ENCODE measurements around the gene NDUFA8.

NDUFA8 gene

DNA sequence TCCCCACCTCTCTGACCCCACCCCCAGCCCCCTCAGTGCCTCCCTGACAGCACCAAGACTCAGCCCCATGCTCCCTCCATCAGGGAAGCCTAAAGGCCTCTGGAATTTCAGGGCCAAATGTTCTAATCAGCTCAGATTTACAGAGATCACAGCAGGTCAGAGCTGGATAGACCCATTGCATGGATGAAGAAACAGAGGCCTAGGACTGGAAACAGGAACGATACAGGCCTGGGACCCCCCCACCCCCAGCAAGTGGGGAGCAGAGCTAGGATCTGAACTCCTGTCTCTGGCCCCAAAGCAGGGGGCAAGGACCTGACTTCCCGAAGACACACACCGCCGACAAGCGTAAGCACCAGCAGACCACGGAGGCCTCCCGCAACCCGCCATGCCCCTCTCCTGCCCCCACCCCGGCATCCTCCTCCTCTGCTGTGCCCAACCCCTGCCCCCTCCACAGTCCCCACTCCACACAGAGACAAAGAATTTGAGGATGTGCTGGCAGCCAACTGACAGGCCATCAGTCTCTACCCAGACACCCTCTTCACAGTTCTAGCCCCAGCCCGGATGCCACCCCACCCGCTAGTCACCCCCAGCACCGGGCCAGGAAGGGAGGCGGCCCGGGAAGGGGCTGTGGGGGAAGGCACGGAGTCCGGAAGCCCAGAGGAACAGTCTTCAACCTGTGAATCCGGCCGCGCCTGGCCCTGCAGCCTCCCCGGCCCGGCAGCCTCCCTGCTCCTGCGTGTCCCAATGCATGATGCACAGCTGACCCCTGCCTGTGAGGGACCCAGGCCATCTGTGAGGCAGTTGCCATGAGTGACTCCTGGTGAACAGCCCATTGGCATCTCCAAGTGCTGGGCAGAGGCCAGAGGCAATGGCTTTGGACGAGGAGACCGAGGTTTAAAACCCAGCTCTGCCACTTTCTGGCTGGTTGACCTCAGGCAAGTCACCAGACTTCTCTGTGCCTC, 31.3 kb downstream of the NDUFA8 start:
- H3K4me3 ChIP-seq (ENCODE audit: control insufficient read depth, low read depth, low read length), result no peak overlapping the region
- TF ChIP-seq, protein P1, sequence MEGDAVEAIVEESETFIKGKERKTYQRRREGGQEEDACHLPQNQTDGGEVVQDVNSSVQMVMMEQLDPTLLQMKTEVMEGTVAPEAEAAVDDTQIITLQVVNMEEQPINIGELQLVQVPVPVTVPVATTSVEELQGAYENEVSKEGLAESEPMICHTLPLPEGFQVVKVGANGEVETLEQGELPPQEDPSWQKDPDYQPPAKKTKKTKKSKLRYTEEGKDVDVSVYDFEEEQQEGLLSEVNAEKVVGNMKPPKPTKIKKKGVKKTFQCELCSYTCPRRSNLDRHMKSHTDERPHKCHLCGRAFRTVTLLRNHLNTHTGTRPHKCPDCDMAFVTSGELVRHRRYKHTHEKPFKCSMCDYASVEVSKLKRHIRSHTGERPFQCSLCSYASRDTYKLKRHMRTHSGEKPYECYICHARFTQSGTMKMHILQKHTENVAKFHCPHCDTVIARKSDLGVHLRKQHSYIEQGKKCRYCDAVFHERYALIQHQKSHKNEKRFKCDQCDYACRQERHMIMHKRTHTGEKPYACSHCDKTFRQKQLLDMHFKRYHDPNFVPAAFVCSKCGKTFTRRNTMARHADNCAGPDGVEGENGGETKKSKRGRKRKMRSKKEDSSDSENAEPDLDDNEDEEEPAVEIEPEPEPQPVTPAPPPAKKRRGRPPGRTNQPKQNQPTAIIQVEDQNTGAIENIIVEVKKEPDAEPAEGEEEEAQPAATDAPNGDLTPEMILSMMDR (conservative IDR thresholded peaks at IDR 0.05; ENCODE audit: control insufficient read depth, insufficient read depth, low read depth, low read length), result no peak
- no peak for DNase-seq (ENCODE audit: low read depth)

DNA sequence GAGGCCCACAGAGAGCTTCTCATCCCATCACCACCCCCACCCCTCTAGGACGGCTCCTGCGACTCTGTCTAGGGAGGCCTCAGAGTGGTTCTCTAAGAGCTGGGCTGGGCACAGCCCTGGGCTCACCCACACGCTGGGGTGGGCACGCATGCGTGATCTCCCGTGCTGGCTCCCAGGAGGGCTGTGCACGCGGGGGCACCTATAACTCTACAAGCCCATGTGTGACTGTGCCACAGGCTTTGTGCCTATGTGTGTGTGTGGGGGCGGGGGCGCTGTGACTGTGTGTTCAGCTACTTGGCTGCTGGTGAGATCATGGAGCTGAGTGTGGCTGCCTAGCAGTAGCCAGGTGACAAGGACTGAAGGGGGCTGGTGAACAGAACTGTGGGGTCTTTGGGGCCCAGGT, 32.2 kb downstream of the NDUFA8 start:
- DNase-seq (ENCODE audit: low read depth), result no peak
- no peak overlapping the region for H3K4me3 ChIP-seq (ENCODE audit: control insufficient read depth, low read depth, low read length)
- TF ChIP-seq, protein P1 (conservative IDR thresholded peaks at IDR 0.05; ENCODE audit: control insufficient read depth, insufficient read depth, low read depth, low read length), result no peak

DNA sequence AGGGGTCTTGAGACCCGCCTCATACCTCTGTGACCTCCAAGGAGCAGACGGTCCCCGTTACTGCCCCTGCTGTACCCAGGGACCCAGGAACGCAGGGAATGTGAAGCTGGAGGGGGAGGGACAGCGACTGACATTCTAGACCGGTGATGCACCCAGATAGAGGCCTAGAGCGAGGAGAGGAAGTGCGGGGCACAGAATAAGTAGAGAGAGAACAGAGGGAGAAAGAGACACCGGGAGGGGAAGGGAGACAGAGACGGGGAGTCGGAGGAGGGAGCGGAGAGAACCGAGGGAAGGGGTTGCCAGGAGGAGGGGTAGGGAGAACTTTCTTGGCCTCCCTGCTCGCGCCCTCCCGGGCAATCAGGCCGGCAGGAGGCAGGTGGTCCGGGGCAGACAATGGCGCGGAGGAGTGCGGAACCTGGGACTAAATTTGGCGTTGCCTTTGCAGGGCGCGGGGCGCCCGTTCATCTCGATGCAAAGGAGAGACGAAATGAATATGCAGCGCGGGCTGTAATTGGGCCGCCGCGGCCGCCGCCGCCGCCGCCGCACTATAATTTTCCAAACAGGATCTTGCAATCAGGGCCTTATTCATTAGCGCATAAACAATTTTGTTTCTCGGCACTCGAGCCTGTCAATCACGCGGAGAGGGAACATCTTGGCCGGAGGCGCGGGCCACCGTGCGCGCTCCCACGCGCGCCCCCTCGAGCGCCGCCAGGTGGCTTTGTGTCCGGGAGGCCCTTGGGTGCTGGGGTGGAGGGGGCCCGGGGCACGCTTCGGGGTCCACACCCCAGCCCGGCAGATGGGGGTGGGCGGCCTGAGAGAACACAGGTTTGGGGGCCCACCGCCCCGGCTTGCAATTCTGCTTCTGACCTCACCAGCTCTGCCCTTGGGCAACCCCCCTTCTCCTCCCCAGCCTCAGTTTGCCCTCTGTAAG, 33.0 kb downstream of the NDUFA8 start:
- H3K4me3 ChIP-seq (ENCODE audit: control insufficient read depth, low read depth, low read length), result peak overlapping the region; percentile 43
- DNase-seq (ENCODE audit: low read depth), result peak; percentile 13
- TF ChIP-seq, protein P1 (conservative IDR thresholded peaks at IDR 0.05; ENCODE audit: control insufficient read depth, insufficient read depth, low read depth, low read length), result no peak

DNA sequence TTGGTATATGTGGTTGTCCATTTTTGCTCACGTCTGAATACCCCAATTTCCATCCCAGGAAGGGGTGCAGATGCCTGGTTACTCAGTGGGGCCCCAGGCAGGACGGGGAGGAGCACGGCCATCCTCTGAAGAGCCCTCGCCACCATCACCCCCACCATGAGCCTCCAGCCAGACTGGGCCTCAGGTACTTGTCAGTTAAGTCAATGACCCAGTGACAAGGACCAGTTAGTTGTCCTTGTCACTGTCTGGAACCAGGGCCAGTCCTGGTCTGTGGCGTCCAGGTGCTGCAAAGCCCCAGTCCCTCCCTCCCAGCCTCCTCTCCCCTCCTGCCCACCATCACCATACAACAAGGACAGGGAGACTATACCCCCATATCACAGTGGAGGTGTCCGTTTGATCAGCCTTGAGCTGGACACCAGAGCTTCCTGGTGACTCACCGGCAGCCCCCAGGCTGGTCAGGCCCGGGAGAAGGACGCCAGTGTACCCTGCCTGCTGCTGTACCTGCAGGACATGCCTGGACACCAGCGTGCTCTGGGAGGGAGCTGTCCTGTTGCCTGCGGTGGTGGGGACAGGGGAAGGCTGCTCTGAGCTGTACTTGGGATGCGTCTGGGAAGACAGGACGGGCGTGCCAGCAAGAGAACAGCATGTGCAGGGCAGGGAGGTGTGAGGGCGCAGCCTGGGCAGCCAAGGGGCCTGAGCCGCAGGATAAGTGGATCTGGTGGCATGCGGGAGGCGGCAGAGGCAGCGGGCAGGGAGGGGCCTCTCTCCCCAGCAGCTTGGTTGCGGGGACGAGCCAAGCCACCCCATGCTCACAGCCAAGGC, 33.9 kb downstream of the NDUFA8 start:
- peak overlapping the region; percentile 43 for H3K4me3 ChIP-seq (ENCODE audit: control insufficient read depth, low read depth, low read length)
- no peak for DNase-seq (ENCODE audit: low read depth)
- TF ChIP-seq, protein P1 (conservative IDR thresholded peaks at IDR 0.05; ENCODE audit: control insufficient read depth, insufficient read depth, low read depth, low read length), result no peak

DNA sequence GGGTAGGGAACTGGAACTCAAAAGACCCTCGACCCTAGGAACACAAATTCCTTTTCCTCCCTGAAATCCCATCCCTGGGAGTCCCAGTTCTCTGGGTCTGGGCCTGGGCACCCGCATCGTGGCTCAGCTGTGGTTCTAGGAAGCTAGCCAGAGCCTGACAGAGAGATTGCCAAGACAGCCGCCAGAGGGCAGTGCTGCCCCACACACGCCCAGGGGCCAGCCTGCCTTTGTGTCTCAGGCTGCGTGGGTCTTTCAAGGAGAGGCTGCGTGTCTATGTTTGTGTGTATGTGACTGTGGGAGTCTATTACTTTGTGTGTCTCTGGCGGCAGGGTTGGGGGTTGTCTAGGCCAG, 34.4 kb downstream of the NDUFA8 start:
- peak; percentile 74 for DNase-seq (ENCODE audit: low read depth)
- TF ChIP-seq, protein P1 (conservative IDR thresholded peaks at IDR 0.05; ENCODE audit: control insufficient read depth, insufficient read depth, low read depth, low read length), result peak; percentile 92
- H3K4me3 ChIP-seq (ENCODE audit: control insufficient read depth, low read depth, low read length), result no peak overlapping the region

DNA sequence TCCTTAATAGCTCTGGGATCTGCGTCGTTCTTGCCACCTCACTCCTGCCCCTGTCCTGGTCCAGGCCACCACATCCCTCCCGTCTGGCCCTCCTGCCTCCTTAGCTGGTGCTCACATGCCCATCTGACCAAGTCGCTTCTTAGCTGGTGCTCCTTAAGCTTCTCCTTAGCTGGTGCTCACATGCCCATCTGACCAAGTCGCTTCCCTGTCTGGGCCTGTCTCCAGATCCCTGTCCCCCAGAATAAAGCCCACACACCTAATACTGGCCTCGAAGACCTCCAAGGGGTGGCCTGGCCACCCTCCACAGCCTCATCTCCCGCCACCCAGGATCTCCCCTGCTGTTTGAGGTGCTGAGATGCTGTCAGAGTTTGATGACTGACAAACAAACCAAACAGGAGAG, 35.1 kb downstream of the NDUFA8 start:
- no peak overlapping the region for H3K4me3 ChIP-seq (ENCODE audit: control insufficient read depth, low read depth, low read length)
- DNase-seq (ENCODE audit: low read depth), result no peak
- TF ChIP-seq, protein P1 (conservative IDR thresholded peaks at IDR 0.05; ENCODE audit: control insufficient read depth, insufficient read depth, low read depth, low read length), result no peak

Data from fibroblast of mammary gland (primary cell).